Upper lobe of left lung (tissue), 4 donors: ENCODE results near the gene PAPOLA.

Source experiments
- CTCF ChIP-seq, 6 experiments: fragments of 450-650 bp in 4 of 6; fragments of 200-600 bp in 2 of 6; sonication (generic) in 2 of 6; IDR thresholded peaks; one replicate each; pipeline ENCODE4 v1.5.1; 2016 to 2019; ENCODE audit warnings: antibody characterized with exemption in 6 of 6
- EP300 ChIP-seq, 4 donors: sonication (generic); formaldehyde crosslinking; IDR thresholded peaks; one replicate each; pipeline ENCODE4 v1.5.1; 2017; ENCODE audit warnings: antibody characterized with exemption in 4 of 4, control low read depth in 2 of 4
- POLR2A ChIP-seq, 4 donors: fragments of 450-650 bp; IDR thresholded peaks; one replicate each; pipeline ENCODE4 v1.5.1; 2016 to 2017; ENCODE audit warnings: antibody characterized with exemption in 4 of 4, mild to moderate bottlenecking in 2 of 4
- POLR2AphosphoS5 ChIP-seq, 2 donors: sonication (generic); formaldehyde crosslinking; IDR thresholded peaks; one replicate each; pipeline ENCODE4 v1.5.1; 2017; ENCODE audit warnings: antibody characterized with exemption in 2 of 2

- TF ChIP-seq CTCF (IDR thresholded peaks at IDR 0.05) (no peak), POLR2A (IDR thresholded peaks at IDR 0.05) (no peak), POLR2AphosphoS5 (IDR thresholded peaks at IDR 0.05) (no peak), EP300 (IDR thresholded peaks at IDR 0.05) (no peak)
Observed at GRCh38 chr14:96597680-96598079, 95.5 kb downstream of the PAPOLA start.
